ENCODE data around the gene HLF.

HLF gene

GRCh38 chr17:55363033-55363432 lies 98.3 kb downstream of the HLF start:
- DNase-seq (ENCODE audit: low spot score) = no peak

- DNase-seq (ENCODE audit: low spot score) = no peak
Measured at GRCh38 chr17:55366020-55366481, 101.3 kb downstream of the HLF start.

DNA sequence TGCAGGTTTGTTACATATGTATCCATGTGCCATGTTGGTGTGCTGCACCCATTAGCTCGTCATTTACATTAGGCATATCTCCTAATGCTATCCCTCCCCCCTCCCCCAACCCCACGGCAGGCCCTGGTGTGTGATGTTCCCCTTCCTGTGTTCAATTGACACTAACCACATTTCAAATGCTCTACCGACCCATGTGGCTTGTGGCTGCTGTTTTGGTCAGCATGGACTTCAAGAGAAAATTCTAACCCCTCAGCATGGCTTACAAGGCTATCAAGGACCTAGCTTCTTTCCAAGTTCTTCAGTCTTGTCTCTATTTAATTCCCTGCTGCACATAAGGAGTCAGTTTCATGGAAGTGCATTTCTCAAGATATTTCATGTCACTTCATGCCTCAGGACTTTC lies 103.9 kb downstream of the HLF start:
- DNase-seq (ENCODE audit: low spot score) = no peak

Data from HuH-7 (cell line).